Neutrophil (primary cell): ENCODE data around the gene MTM1.

Experiments
- H3K27ac ChIP-seq: fragments of 200-600 bp; sonication (generic); 2 replicates; pipeline ENCODE4 v1.5.1; 2016; ENCODE audit warnings: mild to moderate bottlenecking, moderate library complexity
- H3K27me3 ChIP-seq: fragments of 200-600 bp; sonication (generic); 2 replicates; pipeline ENCODE4 v1.6.0; 2016; ENCODE audit warnings: mild to moderate bottlenecking
- H3K36me3 ChIP-seq: fragments of 200-600 bp; sonication (generic); 2 replicates; pipeline ENCODE4 v1.5.1; 2017
- H3K4me1 ChIP-seq, 2 experiments: fragments of 200-600 bp in 1 of 2; sonication (generic) in 1 of 2; 1 replicate in 1 of 2; 2 replicates in 1 of 2; pipeline versions ENCODE4 v1.5.1 to v1.6.1; 2013 to 2016; ENCODE audit warnings: low read depth in 1 of 2, low read length in 1 of 2, mild to moderate bottlenecking in 1 of 2, moderate library complexity in 1 of 2; ENCODE audit not compliant: control insufficient read depth in 1 of 2, insufficient read depth in 1 of 2
- H3K4me3 ChIP-seq, 2 experiments: fragments of 200-600 bp in 1 of 2; sonication (generic) in 1 of 2; 1 replicate in 1 of 2; 2 replicates in 1 of 2; pipeline ENCODE4 v1.5.1; 2013 to 2016; ENCODE audit warnings: low read depth in 1 of 2, low read length in 1 of 2, mild to moderate bottlenecking in 1 of 2, moderate library complexity in 1 of 2
- H3K9me3 ChIP-seq: fragments of 200-600 bp; sonication (generic); 2 replicates; pipeline ENCODE4 v1.5.1; 2016
- TF ChIP-seq, protein P1 (sequence below): fragments of 200-600 bp; sonication (generic); IDR thresholded peaks from 2 replicates; pipeline ENCODE4 v1.5.1; 2016; ENCODE audit warnings: antibody characterized with exemption

MTM1 gene

GRCh38 chrX:150567645-150568319 lies 639 bp upstream of the MTM1 start:
- Histone ChIP-seq H3K9me3 (no peaks in the 10 kb centered on the region), H3K36me3 (no peaks in the 10 kb centered on the region), H3K4me3 (peak overlapping the region; percentile 54 to 73), H3K27me3 (no peaks in the 10 kb centered on the region), H3K4me1 (peaks cover 37 to 38% of the 10 kb centered on the region in 2 experiments), H3K27ac (peak overlapping the region; percentile 87)
- TF ChIP-seq, protein P1, sequence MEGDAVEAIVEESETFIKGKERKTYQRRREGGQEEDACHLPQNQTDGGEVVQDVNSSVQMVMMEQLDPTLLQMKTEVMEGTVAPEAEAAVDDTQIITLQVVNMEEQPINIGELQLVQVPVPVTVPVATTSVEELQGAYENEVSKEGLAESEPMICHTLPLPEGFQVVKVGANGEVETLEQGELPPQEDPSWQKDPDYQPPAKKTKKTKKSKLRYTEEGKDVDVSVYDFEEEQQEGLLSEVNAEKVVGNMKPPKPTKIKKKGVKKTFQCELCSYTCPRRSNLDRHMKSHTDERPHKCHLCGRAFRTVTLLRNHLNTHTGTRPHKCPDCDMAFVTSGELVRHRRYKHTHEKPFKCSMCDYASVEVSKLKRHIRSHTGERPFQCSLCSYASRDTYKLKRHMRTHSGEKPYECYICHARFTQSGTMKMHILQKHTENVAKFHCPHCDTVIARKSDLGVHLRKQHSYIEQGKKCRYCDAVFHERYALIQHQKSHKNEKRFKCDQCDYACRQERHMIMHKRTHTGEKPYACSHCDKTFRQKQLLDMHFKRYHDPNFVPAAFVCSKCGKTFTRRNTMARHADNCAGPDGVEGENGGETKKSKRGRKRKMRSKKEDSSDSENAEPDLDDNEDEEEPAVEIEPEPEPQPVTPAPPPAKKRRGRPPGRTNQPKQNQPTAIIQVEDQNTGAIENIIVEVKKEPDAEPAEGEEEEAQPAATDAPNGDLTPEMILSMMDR: no peak

DNA sequence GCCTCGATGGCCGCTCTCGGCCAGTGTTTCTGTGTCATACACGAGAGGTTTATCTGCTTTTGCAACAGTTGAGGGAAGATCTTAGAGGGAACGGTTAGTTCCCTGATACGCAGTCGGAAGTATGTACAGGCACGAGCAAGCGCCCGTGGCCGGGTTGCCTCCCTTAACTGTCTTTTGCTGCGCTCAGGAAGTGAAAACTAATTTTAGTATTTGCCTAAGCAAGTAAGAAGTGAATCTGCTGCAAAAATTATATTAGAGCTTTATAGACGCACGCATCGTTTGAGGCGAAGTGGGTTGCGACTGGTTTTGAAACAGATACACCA lies 695 bp downstream of the MTM1 start:
- TF ChIP-seq, protein P1: no peak
- no peaks in the 10 kb centered on the region for H3K9me3 ChIP-seq
- H3K36me3 ChIP-seq: no peaks in the 10 kb centered on the region
- H3K27ac ChIP-seq: peak overlapping the region; percentile 87
- H3K27me3 ChIP-seq: no peaks in the 10 kb centered on the region
- peaks cover 45 to 52% of the 10 kb centered on the region in 2 experiments for H3K4me1 ChIP-seq
- H3K4me3 ChIP-seq: peak overlapping the region; percentile 73 to 77

DNA sequence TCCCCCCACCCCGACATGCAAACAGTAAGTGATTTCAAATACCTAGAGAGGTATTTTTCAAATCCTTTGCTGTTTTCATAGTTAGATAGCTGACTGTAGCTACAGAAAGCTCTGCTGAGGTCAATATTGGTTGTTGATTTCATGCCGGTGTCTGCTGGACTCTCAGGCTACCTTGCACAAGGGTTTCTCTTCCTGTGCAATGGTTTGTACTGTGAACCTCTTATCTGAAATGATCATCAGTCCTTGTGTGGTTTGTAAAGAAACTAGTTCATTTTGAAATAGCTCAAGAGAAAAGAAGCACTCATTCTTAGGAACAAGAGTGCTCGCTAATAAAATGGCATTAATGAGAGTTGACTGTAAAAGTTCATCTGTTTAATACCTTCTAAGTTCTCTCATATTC lies 2.1 kb downstream of the MTM1 start:
- H3K27ac ChIP-seq: peak overlapping the region; percentile 87
- peaks cover 56 to 66% of the 10 kb centered on the region in 2 experiments for H3K4me1 ChIP-seq
- H3K4me3 ChIP-seq: peak overlapping the region; percentile 73 to 77
- no peaks in the 10 kb centered on the region for H3K36me3 ChIP-seq
- TF ChIP-seq, protein P1: no peak
- no peaks in the 10 kb centered on the region for H3K27me3 ChIP-seq
- H3K9me3 ChIP-seq: no peaks in the 10 kb centered on the region

- no peaks in the 10 kb centered on the region for H3K36me3 ChIP-seq
- H3K4me3 ChIP-seq: peak overlapping the region in 1 of 2 experiments; percentile 12
- H3K4me1 ChIP-seq: peaks cover 63 to 69% of the 10 kb centered on the region in 2 experiments
- TF ChIP-seq, protein P1: no peak
- no peaks in the 10 kb centered on the region for H3K9me3 ChIP-seq
- peak overlapping the region; percentile 87 for H3K27ac ChIP-seq
- H3K27me3 ChIP-seq: no peaks in the 10 kb centered on the region
Measured at GRCh38 chrX:150572206-150572605, 3.8 kb downstream of the MTM1 start.

DNA sequence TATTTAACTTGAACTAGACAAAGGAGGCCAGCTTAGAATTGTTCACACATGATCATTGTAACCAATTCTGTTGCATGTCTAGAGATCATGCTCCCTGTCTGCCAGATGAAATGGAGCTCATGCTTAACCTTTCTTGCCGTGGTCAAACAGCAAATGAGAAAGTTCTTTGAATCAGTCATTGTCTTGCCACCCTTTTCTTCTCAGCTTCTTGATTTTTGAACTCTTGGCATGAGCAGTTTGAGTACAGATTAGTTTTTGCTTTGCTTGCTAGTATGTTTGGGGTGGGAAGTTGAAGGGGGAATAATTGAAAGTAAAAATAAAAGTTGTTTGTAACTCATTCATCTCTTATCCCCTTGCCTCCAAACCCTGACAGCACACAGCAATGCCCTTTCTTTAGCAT lies 4.7 kb downstream of the MTM1 start:
- peaks cover 63 to 64% of the 10 kb centered on the region in 2 experiments for H3K4me1 ChIP-seq
- H3K27ac ChIP-seq: peak overlapping the region; percentile 87
- TF ChIP-seq, protein P1: no peak

More for the DNA sequence above, 4.7 kb downstream of the MTM1 start:
- H3K9me3 ChIP-seq: no peaks in the 10 kb centered on the region
- H3K36me3 ChIP-seq: no peaks in the 10 kb centered on the region
- no peaks in the 10 kb centered on the region for H3K27me3 ChIP-seq
- H3K4me3 ChIP-seq: no peak overlapping the region
